Measurements from ENCODE around the gene AGBL1.

The AGBL1 gene

DNA sequence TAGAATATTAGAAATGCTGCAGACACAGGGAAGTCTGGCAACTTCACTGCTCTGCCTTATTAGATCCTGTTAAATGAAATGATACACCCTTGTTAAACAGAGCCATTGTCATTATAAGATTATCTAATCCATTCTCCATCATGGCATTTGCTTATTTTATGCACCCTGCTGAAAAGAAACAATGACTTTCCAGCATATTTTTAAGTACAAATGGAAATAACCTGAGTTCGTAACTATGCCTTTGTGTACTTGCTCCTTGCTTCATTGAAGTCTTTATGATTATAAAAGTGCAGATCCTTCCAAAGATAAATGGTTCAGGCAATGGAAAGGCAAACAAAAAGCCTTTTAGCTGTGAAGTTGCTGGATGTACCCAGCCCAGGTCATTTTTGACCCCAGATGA is 195.7 kb downstream of the AGBL1 start:
- no peaks in the 10 kb centered on the region for H3K4me1 Mint-ChIP-seq
- H3K27ac Mint-ChIP-seq: no peak overlapping the region
- no peak overlapping the region for H3K4me3 Mint-ChIP-seq
- H3K9me3 Mint-ChIP-seq: no peaks in the 10 kb centered on the region
- no peaks in the 10 kb centered on the region for H3K36me3 Mint-ChIP-seq (ENCODE audit: low read depth)
- no peak for TF ChIP-seq CTCF (IDR thresholded peaks at IDR 0.05; ENCODE audit: unreplicated experiment in 3 of 3)
- H3K27me3 Mint-ChIP-seq (ENCODE audit: low read depth): peaks cover 4% of the 10 kb centered on the region

- Mint-ChIP-seq H3K4me1 (no peaks in the 10 kb centered on the region), H3K27me3 (ENCODE audit: low read depth) (no peaks in the 10 kb centered on the region), H3K4me3 (no peak overlapping the region), H3K36me3 (ENCODE audit: low read depth) (no peaks in the 10 kb centered on the region), H3K27ac (no peak overlapping the region), H3K9me3 (no peaks in the 10 kb centered on the region)
- TF ChIP-seq CTCF (IDR thresholded peaks at IDR 0.05; ENCODE audit: unreplicated experiment in 3 of 3): no peak
Observed at GRCh38 chr15:86278586-86278985, 198.9 kb downstream of the AGBL1 start.

DNA sequence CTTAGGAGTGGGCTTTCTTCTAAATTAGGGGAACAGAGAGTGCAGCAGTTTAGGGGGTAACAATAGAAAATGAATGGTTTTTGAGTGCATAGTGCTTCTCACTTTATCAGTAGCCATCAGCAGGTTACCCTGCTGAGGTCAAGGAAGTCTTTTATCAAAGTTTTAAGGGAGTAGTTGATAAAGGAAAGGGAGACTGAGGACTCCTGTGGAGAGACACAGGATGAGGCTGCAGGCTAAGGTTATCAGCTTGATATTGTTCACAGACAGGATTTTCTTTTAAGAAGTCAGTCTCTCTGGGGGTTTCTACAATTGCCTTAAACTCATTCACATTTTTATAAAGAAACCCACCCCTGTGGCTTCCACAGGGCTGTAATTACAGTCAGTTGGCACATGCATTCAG is 205.0 kb downstream of the AGBL1 start:
- H3K27ac Mint-ChIP-seq: no peak overlapping the region

GRCh38 chr15:86295511-86295910 is 215.8 kb downstream of the AGBL1 start:
- no peaks in the 10 kb centered on the region for H3K9me3 Mint-ChIP-seq
- H3K36me3 Mint-ChIP-seq (ENCODE audit: low read depth): no peaks in the 10 kb centered on the region
- TF ChIP-seq CTCF (IDR thresholded peaks at IDR 0.05; ENCODE audit: unreplicated experiment in 3 of 3): no peak
- no peaks in the 10 kb centered on the region for H3K27me3 Mint-ChIP-seq (ENCODE audit: low read depth)
- no peak overlapping the region for H3K4me3 Mint-ChIP-seq
- no peaks in the 10 kb centered on the region for H3K4me1 Mint-ChIP-seq
- H3K27ac Mint-ChIP-seq: no peak overlapping the region

More for the DNA sequence above, 205.0 kb downstream of the AGBL1 start:
- H3K27me3 Mint-ChIP-seq (ENCODE audit: low read depth): no peaks in the 10 kb centered on the region
- H3K4me1 Mint-ChIP-seq: no peaks in the 10 kb centered on the region
- H3K4me3 Mint-ChIP-seq: no peak overlapping the region
- H3K36me3 Mint-ChIP-seq (ENCODE audit: low read depth): no peaks in the 10 kb centered on the region
- TF ChIP-seq CTCF (IDR thresholded peaks at IDR 0.05; ENCODE audit: unreplicated experiment in 3 of 3): no peak
- peaks cover 3% of the 10 kb centered on the region for H3K9me3 Mint-ChIP-seq

DNA sequence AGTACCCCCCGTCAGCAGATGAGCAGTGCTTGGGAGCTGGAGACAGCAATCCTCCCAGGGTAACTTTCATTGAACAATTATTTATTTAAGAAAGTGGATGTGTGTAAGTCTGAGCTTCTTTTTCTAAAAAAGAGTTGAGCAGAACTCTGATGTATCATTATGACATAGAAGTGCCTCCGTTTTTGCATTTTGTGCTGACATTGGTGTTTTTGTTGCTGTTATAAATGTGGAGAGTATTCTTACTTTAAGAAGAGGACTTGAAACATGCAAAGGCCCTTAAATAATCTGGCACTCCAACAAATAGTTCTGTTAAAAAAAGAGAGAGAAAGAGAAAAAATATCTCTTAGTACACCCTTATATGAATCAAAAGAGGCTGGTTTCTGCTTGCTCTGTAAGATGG is 217.1 kb downstream of the AGBL1 start:
- Mint-ChIP-seq H3K9me3 (no peaks in the 10 kb centered on the region), H3K4me3 (no peak overlapping the region), H3K4me1 (no peaks in the 10 kb centered on the region), H3K27me3 (ENCODE audit: low read depth) (no peaks in the 10 kb centered on the region), H3K27ac (no peak overlapping the region), H3K36me3 (ENCODE audit: low read depth) (no peaks in the 10 kb centered on the region)
- no peak for TF ChIP-seq CTCF (IDR thresholded peaks at IDR 0.05; ENCODE audit: unreplicated experiment in 3 of 3)

DNA sequence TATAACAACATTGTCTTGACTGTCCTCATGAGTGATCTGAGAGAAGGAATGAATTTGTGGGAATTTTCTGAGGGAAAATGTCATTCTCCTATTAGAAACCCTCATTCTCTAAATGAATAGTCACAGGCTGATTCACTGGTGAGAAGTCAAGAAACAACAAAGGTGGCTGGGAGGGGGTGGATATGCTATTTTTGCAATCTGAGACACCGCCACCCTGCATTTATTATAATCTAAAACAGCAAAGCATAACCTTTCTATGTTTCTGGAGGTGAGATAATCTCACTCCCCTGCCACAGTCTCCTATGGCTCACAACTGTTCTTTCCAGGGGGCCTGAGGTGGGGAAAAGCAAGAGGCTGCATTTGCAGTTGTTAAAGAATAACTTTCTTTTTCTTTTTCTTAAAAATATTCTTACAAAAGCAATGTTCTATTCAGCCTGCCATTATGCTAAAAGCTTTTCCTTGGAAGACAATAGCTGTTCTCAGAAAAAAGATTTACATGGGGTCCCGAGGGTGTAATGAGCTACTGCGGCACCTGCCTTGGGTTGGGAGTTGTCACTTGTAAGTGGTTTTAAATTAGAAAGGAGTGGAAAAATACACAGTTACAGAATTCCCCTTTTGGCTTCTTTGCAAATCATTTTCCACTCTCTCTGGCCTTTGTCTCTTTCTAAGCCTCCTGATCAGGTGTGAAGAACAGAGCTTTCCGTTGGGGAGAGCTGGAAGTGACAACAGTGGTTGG is 220.9 kb downstream of the AGBL1 start:
- H3K27ac Mint-ChIP-seq: peak overlapping the region in 1 of 3 experiments; percentile 18
- H3K27me3 Mint-ChIP-seq (ENCODE audit: low read depth): peaks cover 4% of the 10 kb centered on the region
- no peaks in the 10 kb centered on the region for H3K4me1 Mint-ChIP-seq
- no peak overlapping the region for H3K4me3 Mint-ChIP-seq
- H3K9me3 Mint-ChIP-seq: no peaks in the 10 kb centered on the region
- H3K36me3 Mint-ChIP-seq (ENCODE audit: low read depth): no peaks in the 10 kb centered on the region
- no peak for TF ChIP-seq CTCF (IDR thresholded peaks at IDR 0.05; ENCODE audit: unreplicated experiment in 3 of 3)

Measured in nephron (organoid).